Measurements from ENCODE around the gene AP1B1.

- TF ChIP-seq CTCF (conservative IDR thresholded peaks at IDR 0.05 in 1 of 2, IDR thresholded peaks at IDR 0.05 in 1 of 2; ENCODE audit: low read depth in 1 of 2, low read length in 2 of 2): no peak
- no peak for TF ChIP-seq EZH2 (IDR thresholded peaks at IDR 0.05; ENCODE audit: low read length, missing control alignments)
These were observed 75.9 kb downstream of the AP1B1 start for GRCh38 chr22:29312218-29313125.
